ENCODE data around the gene FAM209A. TPM values are rescaled to one million over a fixed set of nuclear protein-coding genes. Genes with fewer than 3 reads are reported as not detected.
"Not testable (repeated sequence)": the region's sequence is repeated elsewhere in the genome, so short reads cannot be mapped to it uniquely, and the experiment has no call there.

The FAM209A gene
- not detected for total RNA-seq

DNA sequence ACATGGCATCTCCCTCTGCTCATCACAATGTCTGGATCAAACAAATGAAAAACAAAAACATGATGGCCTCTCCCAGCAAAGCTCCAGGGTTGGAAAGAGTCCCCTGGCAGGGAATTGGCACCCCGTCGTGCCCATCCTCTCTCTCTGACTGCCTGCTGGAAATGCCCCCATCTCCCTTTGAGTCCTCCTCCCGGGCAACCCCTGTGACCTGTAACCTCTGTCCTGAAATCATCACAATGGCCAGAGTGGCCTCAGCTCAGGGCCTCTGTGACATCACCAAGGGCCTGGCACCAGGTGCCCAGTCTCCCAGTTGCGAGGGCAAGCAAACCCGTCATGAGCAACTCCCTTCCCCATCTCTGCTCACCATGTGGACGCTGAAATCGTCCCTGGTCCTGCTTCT lies at the start of gene FAM209A:
FAM209A (plus strand) TSS at position 301 of the 400 bp plus-strand sequence; CDS start at position 366, 65 bp downstream.
- peaks cover 0 to 19% (median 7%) of the 10 kb centered on the region in 4 donors for H3K36me3 ChIP-seq
- H3K4me3 ChIP-seq; H3K27ac ChIP-seq; H3K27me3 ChIP-seq; DNase-seq; in situ Hi-C loops (cut with MboI; ENCODE audit: low pct_ligation_motif_present in 1 of 4, low pct_unique_long_range_greater_than_20kb in 1 of 4, low sequenced_read_pairs in 3 of 4); intact Hi-C loops (cut with DNase I; ENCODE audit: low total_unique reads); H3K4me1 ChIP-seq: not testable (repeated sequence)
- WGBS, 2 donors (ENCODE audit: low coverage in 1 of 2) = 86% methylated on average over 7 of the region's 7 CpGs; no CpG with 5 or more reads in 1 of the 2 donors
- H3K9me3 ChIP-seq = peaks cover 12 to 18% of the 10 kb centered on the region in 2 donors

DNA sequence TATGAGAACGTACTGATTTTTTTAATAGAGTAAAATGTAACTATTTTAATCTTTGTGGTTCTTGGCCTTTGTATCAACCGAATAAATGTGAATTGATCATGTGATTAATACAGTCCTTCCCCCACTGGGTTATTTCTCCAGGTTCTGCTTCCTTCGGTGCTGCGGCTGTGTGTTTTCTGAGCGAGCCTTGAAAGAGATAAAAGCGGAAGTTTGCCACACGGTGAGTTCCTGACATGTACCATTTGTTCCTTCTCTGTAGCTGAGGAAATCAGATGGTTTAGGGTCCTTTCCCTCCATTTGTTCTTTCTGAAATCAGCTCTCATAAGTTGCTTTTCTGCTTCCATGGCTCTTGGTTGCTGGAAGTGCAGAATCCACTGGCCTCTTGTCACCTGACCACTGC lies 40.6 kb upstream of the FAM209A start:
- no peak overlapping the region for H3K4me3 ChIP-seq
- no peak for TF ChIP-seq POLR2AphosphoS5 (IDR thresholded peaks at IDR 0.05)
- no peak for TF ChIP-seq CTCF (IDR thresholded peaks at IDR 0.05)
- no peak for TF ChIP-seq EP300 (IDR thresholded peaks at IDR 0.05; ENCODE audit: low read depth)
- no peak for TF ChIP-seq POLR2A (IDR thresholded peaks at IDR 0.05)

DNA sequence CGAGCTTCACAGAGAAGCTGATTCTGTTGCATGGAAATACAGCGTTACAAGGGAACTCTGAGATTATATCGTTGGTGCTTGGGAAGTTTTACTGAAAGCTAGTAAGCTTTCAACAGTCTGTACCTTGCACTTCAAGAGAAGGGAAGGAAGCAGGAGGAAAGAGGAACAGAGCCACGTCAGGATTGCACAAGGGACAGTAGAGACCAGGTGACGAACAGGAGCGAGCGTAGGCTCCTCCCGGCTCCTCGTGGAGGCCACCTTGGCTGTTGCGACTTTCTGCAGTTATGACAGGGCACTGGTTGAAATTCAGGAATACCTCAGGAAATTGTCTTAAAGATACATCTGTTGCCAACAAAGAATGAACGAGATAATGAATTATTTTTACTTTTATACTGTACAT lies 37.3 kb upstream of the FAM209A start:
- no peak overlapping the region for H3K4me3 ChIP-seq
- H3K36me3 ChIP-seq = peaks cover 0 to 34% (median 9%) of the 10 kb centered on the region in 4 donors
- intact Hi-C loops (cut with DNase I; ENCODE audit: low total_unique reads) (no loop called here), in situ Hi-C loops (cut with MboI; ENCODE audit: low pct_ligation_motif_present in 1 of 4, low pct_unique_long_range_greater_than_20kb in 1 of 4, low sequenced_read_pairs in 3 of 4) (no loop called here)
- TF ChIP-seq POLR2A (IDR thresholded peaks at IDR 0.05) (no peak), POLR2AphosphoS5 (IDR thresholded peaks at IDR 0.05) (no peak), CTCF (IDR thresholded peaks at IDR 0.05) (no peak), EP300 (IDR thresholded peaks at IDR 0.05; ENCODE audit: low read depth) (no peak)
- no peaks in the 10 kb centered on the region for H3K27me3 ChIP-seq
- no peaks in the 10 kb centered on the region for H3K4me1 ChIP-seq
- H3K9me3 ChIP-seq = no peaks in the 10 kb centered on the region
- DNase-seq = no peak
- H3K27ac ChIP-seq = no peak overlapping the region
- WGBS, 2 donors (ENCODE audit: low coverage in 1 of 2) = 89 to 91% methylated on average over 8 to 11 of the region's 11 CpGs

More for the DNA sequence above, 40.6 kb upstream of the FAM209A start:
- intact Hi-C loops (cut with DNase I; ENCODE audit: low total_unique reads) (no loop called here), in situ Hi-C loops (cut with MboI; ENCODE audit: low pct_ligation_motif_present in 1 of 4, low pct_unique_long_range_greater_than_20kb in 1 of 4, low sequenced_read_pairs in 3 of 4) (no loop called here)
- Histone ChIP-seq H3K9me3 (no peaks in the 10 kb centered on the region), H3K4me1 (no peaks in the 10 kb centered on the region), H3K27me3 (no peaks in the 10 kb centered on the region), H3K27ac (no peak overlapping the region), H3K36me3 (peaks cover 0 to 39% (median 9%) of the 10 kb centered on the region in 4 donors)
- WGBS, 2 donors (ENCODE audit: low coverage in 1 of 2) = 70 to 74% methylated on average over 6 to 7 of the region's 7 CpGs
- no peak for DNase-seq

GRCh38 chr20:56488566-56488965 lies 36.0 kb upstream of the FAM209A start:
- no peak overlapping the region for H3K27ac ChIP-seq

More at GRCh38 chr20:56488566-56488965, 36.0 kb upstream of the FAM209A start:
- no peaks in the 10 kb centered on the region for H3K27me3 ChIP-seq
- no peak for TF ChIP-seq CTCF (IDR thresholded peaks at IDR 0.05)
- TF ChIP-seq POLR2AphosphoS5 (IDR thresholded peaks at IDR 0.05) = no peak
- TF ChIP-seq EP300 (IDR thresholded peaks at IDR 0.05; ENCODE audit: low read depth) = no peak
- TF ChIP-seq POLR2A (IDR thresholded peaks at IDR 0.05) = no peak
- no peaks in the 10 kb centered on the region for H3K9me3 ChIP-seq
- intact Hi-C loops (cut with DNase I; ENCODE audit: low total_unique reads) (no loop called here), in situ Hi-C loops (cut with MboI; ENCODE audit: low pct_ligation_motif_present in 1 of 4, low pct_unique_long_range_greater_than_20kb in 1 of 4, low sequenced_read_pairs in 3 of 4) (no loop called here)
- DNase-seq = no peak
- no peaks in the 10 kb centered on the region for H3K4me1 ChIP-seq
- no peak overlapping the region for H3K4me3 ChIP-seq
- WGBS, 2 donors (ENCODE audit: low coverage in 1 of 2) = 98 to 100% methylated on average over 5 of the region's 5 CpGs
- peaks cover 0 to 35% (median 8%) of the 10 kb centered on the region in 4 donors for H3K36me3 ChIP-seq

All from transverse colon (tissue), 4 donors.